Fibroblast of the aortic adventitia (primary cell): ENCODE results near the gene SH3TC1. TPM values are rescaled to one million over a fixed set of nuclear protein-coding genes. Genes with fewer than 3 reads are reported as not detected.

ENCODE experiments used
- DNase-seq: peaks from one replicate; pipeline ENCODE4 v3.0.0-alpha.2; 2010; ENCODE audit warnings: low read depth
- H3K4me3 ChIP-seq: 2 replicates; pipeline ENCODE4 v1.5.1; 2011; ENCODE audit warnings: low read depth, mild to moderate bottlenecking, control low read depth, low read length, moderate library complexity
- CTCF ChIP-seq: IDR thresholded peaks from 2 replicates; pipeline ENCODE4 v1.5.1; 2011; ENCODE audit warnings: mild to moderate bottlenecking, low read length, control low read depth, inconsistent platforms; ENCODE audit not compliant: insufficient read depth
- total RNA-seq: library from RNA; depleted of rRNA; stranded (reverse); fragments of >200 nt; gene quantifications from 2 replicates; pipeline ENCODE4 v1.2.3, GENCODE V29; 2012; ENCODE audit warnings: low replicate concordance

Gene SH3TC1
- total RNA-seq, 1 donor, result 1.5 TPM

GRCh38 chr4:8283161-8283560 is 84.1 kb downstream of the SH3TC1 start:
- H3K4me3 ChIP-seq, result no peak overlapping the region
- no peak for DNase-seq
- no peak for TF ChIP-seq CTCF

- DNase-seq, result no peak
- no peak for TF ChIP-seq CTCF
- no peak overlapping the region for H3K4me3 ChIP-seq
Measured at GRCh38 chr4:8283631-8284121, 84.6 kb downstream of the SH3TC1 start.

DNA sequence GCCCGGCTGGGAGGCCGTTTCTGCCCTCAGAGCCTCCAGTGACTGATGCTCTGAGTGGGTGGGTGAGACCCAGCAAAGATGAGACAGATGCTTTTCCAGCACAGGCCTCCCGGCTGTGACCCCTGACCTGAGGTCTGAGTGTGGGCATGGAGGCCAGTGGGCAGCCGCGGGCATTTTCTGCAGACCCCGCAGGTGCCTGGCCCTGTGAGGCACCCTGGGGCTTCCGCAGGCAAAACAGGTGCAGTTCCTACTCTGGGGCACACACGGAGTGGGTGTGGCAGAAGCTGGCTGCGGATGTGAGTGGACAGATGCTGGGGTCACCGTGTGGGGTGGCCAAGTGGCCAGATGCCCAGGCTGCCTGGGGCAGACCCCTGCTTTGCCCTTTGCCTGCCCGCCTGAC is 85.3 kb downstream of the SH3TC1 start:
- TF ChIP-seq CTCF, result no peak
- DNase-seq, result no peak
- H3K4me3 ChIP-seq, result no peak overlapping the region

- H3K4me3 ChIP-seq, result no peak overlapping the region
- TF ChIP-seq CTCF, result no peak
- DNase-seq, result no peak
Measured at GRCh38 chr4:8285143-8285975, 86.3 kb downstream of the SH3TC1 start.

DNA sequence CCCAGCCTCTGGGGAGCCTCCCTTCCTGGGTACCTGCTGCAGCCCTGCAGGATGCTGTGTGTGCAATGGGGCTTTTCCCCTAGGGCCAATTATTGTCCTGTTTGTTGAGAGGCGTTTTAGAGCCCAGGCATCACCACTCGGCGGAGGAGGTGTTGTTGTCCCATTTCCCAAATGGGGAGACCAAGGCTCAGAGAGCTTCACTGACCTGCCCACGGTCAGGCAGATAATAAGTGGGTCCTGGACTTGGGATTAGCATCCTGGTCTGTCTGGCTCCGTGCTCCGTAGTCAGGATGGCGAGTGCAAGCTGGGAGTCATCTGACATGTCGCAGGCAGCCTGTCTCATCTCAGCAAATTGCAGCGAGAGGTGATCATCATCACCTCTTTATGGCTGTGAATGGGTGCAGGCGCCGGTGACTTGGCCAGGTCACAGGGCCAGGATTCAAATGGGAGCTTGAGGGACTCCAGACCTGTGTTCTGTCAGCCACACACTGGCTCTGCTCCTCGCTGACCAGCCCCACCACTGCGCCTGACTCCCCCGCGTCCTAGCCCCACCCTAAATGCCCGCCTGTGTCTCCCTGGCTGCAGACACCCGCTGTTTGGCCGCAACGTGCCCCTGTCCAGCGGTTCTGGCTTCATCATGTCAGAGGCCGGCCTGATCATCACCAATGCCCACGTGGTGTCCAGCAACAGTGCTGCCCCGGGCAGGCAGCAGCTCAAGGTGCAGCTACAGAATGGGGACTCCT is 87.1 kb downstream of the SH3TC1 start:
- DNase-seq, result no peak
- TF ChIP-seq CTCF, result no peak
- no peak overlapping the region for H3K4me3 ChIP-seq

DNA sequence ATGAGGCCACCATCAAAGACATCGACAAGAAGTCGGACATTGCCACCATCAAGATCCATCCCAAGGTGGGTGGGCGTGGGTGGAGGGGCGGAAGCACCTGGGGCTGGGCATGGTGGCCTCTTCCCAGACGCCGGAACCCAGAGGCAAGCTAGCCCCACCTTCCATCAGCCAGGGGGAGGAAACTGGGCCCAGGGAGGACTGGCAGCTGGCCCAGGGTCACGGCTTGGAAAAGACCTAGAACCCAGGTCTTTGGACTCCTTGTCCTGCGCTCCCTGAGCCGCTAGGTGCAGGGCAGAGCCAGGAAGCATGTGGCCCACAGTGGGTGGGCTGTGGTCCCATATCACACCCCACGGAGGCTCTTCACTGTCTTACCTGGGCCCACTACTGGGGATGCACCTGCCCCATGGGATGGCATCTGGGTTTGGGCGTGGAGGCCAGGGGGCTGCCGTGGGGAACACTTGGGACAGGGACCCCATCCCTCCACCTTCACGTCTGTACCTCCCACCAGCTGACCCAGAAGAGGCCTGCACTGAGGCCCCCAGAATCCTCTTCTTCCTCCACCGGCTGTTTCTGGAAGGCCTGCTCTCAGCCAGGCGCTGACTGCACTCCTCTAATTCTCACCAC is 87.7 kb downstream of the SH3TC1 start:
- no peak for TF ChIP-seq CTCF
- DNase-seq, result no peak
- H3K4me3 ChIP-seq, result no peak overlapping the region
